Activated CD4-positive, CD25-positive, alpha-beta regulatory T cell treated with anti-CD3 and anti-CD28 coated beads, Interleukin-2, amount 50 U/mL, for 16 hours (primary cell): ENCODE measurements around the gene BTG2.

Experiments
- DNase-seq: peaks from one replicate; pipeline ENCODE4 v3.0.0-alpha.2; 2020; ENCODE audit warnings: low read depth, low spot score

BTG2 gene

DNA sequence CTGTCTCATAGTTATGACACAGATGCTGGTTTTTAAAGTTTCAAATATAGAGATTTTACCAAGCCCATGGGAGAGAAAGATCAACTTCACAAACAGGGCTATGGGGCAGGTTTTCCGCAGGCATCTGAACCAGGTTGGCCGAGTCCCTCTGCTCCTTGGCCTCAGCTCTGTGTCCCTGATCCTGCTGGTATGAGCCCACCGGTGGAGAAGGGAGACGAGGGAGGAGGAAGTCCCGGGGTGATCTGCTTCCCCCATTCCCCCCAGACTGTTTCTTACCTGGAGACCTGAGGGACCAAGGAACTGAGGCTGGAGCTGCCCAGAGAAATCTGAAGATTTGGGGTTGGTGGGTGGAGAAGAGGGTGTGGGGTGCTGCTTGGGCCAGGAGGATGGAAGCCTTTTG, 28.9 kb upstream of the BTG2 start:
- no peak for DNase-seq

DNA sequence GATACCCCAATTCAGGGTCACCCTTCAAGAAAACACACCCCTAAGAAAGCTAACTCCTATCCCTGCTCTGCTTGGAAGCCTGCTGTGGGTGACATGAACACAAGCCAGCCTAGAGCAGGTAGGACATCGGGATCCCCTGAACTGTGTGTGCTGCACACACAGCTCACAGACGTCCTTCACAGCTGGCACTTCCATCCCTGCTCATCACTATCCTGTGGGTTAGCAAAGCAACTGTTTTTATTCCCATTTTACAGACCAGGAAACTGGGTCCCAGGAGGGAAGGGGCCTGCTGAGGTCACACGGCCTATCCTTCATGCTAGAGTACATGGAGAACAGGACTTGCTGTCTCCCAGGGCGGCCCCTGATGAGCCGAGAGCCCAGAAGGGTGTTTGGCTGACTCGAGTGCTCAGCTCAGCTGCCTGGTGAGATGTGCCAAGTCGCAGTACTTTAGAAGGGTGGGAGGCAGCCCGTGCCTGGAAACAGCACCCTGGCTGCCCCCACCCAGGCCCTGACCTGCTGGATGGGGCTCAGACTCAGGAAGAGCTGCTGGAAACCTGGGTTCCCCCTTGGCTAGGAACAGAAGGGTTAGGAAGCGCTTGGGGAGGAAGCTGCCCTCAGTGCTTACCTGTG, 28.3 kb upstream of the BTG2 start:
- DNase-seq = no peak

DNA sequence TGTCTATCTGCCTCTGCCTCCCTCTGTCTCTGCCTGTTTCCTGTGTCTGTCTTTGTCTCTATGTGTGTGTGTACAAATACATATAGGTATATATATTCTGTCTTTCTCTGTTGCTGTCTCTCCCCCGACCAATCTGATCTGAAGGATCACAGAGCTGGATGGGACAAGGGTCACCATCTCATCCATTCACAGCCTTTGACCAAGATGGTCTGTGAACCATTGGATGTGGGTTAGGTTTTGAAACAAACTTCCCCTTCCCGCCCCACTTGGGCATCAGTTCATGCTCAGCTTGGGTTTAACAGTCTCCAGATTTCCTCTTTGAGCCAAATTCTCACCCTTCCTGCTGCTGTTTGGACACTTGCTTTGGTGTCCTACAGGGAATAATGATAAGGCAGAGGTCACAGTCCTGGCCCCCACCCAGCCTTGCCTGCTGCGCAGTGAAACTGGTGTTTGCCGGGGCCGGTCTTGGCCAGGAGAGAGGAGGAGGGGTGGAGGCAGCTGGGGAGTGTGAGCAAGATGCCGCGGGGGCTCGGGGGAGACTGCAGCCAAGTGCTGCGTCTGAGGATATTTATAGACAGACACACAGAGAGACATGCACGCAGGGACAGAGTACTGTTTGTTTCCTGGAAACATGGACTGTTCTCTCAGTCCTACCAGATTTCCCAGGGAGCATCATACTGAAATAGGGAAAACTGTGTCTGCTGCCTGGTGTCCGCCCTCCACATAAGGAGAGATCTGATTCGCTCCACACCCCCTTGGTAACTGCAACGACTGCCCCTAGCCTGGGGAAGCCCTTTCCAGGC, 27.0 kb upstream of the BTG2 start:
- DNase-seq = no peak

DNA sequence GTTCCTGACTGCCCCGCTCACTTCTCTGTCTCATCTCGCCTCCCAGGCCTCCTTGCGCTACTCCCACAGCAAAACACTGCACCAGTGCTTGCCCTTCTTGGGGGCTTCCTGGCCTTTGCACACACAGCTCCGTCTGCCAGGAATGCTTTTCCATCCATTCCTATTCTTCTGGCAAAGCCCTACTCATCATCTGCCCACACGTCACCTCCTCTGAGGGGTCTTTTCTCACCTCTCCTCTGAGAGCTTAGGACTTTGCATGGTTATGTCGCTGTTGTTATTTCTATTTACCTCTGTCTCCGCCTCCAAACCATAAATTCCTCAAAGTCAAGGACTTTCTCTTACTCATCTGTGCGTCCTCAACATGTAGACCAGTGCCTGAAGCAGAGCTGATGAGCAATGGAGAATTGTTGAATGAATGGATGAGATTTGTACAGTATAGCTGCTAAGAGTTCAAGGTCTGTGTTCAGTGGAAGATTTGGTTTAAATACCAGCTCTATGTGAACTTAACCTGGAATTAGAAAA, 26.4 kb upstream of the BTG2 start:
- DNase-seq = no peak

DNA sequence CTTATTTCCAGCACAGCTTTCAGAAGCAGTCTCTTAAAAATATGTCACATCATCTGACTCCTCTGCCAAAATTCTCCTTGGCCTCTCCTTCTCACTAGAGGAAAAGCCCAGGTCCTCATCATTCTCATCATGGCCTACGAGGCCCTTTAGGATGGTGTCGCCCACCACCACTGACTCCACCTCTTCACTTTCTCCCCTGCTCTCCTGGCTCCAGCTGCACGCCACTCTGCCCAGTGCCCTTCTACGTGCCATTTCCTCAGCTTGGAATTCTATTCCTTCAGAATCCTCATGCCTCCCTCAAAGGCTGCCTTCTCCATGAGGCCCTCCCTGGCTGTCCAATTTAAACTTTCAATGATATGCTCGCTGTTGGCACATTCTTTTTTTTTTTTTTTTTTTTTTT, 25.3 kb upstream of the BTG2 start:
- DNase-seq = no peak

DNA sequence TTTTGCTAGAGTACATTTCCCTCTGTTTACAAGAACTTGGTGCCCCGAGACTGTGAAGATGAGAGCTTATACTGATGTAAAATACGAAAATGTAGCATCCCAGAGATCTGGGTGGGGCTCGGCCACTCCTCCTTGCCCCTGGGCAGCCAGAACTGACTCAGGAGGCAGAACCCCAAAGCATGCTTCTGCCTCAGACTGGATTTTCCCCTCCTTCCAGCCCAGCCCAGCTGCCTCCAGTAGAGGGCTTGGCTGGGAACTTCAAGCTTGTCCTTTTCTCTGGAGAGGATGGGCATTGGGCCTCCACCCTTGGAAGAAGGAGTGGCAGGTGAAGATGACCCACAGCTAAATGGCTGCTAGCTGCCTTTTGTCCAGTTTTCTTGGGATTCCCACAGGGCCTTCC, 24.3 kb upstream of the BTG2 start:
- no peak for DNase-seq

DNA sequence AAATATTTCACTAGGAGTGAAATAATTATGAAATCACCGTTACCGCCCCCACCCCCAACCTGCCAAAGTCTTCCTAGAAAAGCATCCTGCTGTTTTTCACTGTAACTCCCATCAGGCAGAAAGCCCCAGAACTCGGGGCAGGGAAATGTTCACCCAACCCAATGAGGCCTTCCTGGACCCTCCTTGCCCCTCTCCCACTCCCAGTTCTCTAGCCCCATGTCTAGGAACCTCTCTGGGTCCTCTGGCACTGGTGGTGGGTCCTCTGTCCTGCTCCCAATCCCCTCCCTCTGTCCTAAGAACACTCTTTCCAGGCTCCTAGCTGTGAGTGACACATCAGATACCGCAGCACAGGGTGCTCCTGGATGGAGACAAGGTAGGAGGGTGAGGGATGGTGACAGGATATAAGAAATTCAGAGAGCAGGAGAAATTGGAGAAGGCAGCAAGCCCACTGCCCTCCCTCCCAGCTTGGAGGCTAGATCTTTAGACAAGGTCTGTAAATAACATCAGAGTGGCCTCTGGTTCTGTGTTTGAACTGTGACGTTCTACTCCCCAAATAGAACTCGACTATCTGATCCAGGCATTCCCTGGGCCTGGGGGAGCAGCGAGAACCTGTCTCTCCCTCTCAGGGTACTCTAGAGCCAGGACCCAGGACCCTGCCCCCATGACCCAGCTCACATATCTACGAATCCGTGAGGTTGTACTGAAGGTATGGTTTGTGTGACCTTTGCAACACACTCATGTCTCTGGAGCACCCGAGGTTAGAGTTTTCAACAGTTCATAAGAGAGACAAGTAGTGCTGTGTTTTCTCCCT, 23.3 kb upstream of the BTG2 start:
- DNase-seq = no peak

DNA sequence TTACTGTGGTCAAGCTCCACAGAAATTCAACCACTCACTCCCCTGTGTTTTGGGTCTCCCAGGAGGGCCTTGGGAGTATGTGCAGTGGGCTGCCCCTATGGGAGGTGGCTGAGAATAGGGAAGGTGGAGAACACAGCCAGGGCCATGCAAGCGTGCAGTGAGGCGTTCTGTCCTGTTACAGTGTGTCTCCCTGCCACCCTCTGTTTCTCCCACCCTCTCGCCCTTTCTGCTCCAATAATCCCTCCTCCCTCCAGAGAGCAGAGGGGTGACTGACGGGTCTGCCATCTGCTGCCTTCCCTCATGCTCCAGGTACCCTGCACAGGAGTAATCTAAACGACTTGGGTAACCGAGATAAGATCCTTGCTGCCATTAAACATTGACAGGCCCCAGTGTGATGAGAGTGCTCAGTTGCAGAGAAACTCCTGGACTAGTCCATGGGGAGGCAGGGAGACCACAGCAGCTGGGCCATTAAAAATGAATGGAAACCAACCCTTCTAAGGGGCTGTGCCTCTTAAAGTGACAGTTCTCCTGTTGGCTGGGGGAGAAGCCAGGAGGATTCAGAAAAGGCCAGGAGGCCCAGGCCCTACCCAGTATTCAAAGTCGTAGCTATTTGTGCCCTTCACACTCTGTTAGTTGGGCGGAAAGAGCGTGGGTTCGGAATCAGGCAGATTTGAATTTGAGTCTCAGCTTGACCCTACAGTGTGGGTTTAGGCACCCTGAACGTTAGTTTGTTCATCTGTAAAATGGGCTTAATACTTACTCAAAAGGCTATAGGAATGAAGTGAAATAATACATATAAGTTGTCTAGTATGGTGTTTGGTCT, 22.4 kb upstream of the BTG2 start:
- no peak for DNase-seq

DNA sequence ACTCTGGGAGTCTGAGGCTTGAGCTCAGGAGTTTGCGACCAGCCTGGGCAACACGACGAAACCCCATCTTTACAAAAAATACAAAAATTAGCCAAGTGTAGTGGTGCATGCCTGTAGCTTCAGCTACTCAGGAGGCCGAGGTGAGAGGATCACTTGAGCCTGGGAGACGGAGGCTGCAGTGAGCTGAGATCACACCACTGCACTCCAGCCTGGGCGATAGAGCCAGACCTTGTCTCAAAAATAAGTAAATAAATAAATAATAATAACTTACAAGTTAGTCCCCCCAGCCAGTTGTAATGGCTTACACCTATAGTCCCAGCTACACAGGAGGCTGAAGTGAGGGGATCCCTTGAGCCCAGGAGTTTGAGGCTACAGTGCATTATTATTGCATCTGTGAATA, 21.7 kb upstream of the BTG2 start:
- no peak for DNase-seq

DNA sequence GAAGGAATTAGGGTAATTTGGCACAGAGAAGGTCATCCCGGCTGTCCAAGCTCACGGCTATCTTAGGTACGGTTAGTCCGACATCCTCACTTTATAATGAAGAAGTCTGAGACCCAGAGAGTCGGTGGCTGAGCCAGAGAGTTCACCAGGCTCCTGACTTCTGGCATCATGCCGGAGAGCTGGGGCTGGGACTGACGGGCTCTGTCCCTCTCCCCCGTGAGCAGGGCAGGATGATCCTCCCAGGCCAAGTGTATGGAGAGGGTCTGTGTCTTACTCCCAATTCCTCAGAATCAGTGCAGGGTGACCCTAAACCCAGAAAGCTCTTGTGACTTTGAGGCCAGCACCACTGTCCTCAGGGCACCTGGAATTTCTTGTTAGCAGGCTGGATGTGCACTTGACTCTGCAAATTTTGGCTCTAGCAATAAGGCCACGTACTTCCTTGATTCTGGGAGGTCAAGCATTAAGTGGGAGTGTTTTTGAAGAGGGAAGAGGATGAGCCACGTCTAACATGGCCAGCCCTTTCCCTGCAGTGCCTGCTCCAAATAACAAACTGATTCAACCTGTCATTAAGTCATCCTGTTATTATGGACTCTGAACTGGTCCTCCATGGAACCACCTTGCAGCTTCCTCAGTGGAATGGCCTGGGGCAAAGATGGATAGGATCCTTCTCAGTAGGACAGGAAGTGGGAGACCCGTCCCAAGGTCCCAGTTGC, 20.8 kb upstream of the BTG2 start:
- DNase-seq = no peak

DNA sequence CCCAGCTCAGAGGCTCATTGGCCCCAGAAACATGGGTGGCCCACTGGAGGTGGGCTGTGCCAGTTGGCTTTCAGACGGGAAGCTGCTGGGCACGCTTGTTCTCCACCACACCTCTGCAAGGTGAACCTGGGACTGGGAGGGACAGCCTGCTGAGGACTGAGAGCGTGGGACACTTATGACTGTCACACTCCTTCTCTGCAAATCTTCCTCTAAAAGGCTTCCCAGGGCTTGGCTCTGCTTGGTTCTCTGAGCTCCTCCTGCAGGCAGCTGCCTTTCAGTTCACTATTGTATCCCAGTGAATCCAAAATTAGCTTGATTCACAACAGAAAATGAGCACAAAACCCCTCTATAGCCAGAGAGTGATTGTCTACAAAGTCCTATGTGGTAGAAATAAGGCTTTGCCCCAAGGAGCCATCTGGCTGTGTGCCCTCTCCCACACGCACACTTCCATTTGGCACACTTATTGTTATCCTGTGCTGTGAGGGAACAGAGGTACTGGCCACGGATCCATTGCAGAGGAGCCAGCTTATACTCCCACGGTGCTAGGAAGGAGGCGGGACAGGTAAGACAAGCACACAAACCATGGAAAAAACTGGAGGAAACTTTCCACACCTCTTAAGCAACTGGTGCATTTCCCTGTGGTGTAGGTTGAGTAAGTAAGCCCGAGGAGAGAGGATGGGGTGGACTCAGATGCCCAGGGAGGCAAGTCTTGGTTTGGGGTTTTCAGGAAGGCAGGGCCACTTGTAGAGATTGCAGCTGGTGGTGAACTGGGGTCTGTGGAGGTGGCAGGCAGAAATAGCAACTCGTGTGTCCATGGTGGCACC, 18.9 kb upstream of the BTG2 start:
- no peak for DNase-seq

DNA sequence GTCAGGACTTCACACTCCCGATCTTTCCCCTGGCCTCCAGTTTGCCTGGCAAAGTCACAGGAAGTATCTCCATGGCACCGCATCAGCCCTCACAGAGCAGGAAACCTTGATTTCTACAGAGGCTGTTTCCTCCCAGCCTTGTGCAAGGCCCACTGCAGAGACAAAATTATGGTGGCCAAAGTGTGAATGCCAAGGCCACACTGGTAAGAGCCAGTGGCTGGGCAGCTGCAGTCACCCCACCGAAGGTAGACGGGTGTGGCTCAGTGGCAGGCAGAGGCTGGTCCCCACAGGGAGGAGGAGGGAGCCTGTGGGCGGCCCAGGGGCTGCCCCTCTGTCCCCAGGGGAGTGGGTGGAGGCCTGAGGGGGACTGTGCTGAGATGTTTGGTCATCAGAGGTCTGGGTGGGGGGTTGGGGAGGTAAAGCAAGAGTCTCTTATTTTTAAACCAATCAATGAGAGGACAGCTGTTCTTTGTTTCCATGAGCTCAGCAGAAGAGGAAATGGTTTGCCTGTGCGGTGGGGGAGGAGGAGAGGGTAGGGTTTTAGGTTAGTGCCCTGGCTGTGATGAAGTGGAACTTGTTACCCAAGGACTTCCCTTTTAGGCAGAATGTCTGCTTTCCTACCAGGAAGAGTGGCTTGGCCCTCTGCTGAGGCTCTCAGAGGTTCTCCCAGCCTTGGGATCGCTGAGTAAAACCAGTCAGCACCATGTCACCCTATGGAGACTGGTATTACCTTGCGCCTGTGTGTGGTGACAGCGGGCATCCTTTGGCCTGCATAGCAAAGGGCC, 18.0 kb upstream of the BTG2 start:
- DNase-seq = peak; percentile 65

DNA sequence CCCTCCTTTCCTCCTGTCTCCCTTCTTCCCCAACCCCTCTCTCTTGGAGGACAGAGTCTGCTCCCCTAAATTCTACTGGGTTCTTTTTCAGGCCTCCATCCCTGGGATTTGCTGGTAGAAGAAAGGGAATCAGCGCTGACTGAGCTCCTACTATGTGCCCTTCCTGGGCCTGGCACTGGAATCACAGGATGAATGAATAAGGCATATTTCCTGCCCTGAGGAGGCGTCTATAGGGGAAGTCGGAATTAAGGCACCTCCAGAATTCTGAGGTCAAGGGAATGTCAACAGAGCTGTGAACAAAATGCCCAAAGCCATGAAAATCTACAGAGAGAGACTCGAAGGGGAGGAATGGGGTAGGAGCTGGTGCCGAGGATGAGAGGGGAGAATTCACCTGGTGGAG, 17.4 kb upstream of the BTG2 start:
- no peak for DNase-seq

DNA sequence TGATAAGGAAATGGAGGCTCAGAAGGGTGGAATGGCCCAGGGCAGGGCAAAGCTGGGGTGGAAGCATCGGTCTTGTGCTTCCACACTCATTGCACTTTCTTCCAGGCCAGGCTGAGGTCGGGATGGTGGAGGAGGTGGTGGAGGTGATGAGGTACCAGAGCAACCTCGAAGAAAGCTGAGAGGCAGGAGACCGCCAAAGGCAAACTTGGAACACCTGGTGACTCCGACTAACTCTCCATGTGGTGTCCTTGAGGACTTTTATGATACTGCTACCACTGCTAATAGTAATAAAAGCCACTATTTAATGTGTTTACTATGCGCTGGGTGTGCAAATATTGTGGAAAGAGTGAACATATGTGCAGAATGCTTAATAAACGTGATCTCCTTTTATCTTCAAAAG, 16.9 kb upstream of the BTG2 start:
- no peak for DNase-seq

DNA sequence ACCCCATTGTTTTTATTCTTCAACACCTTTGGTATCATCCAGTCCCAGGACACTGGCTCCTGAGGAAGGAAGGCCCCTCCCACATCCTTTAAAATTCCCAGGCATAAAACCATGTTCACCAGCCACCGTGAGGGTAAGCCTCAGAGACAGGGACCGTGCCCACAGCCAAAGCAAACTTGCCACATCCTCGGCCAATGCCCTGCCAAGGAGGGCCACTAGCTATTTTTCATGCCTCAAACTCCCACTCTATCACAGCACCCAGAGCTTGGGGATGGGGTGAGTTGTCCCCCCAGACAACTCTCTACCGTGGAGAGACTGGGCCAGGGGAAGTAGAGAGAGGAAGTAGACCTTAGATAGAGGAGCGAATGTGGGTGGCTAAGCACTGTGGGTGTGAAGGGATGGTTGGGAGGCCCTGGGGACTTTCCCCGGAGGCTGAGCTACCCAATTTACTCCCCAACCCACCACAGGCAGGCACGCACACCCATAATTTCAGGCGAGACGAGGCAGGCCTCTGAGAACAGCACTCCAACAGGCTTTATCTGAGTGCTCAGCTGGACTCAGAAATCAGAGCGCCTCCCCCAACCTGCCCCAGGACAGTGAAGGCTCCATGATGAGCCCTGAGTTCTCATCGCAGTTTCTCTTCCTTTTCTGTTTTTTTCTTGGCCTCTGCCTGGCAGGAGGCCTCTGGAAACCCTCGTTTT, 15.9 kb upstream of the BTG2 start:
- DNase-seq = peak; percentile 84

DNA sequence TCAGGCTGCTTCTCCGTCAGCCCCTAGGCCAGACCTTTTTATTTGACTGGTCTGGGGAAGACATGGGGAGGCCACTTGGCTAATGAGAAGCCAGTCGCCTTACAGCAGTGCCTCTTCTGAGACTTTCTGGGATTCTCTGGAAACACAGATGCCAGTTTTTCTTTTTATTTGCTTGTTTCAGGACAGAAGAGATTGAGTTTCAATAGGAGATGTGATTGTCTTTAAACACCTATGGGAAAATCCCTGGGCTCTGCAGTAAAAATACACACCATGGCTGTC, 15.4 kb upstream of the BTG2 start:
- no peak for DNase-seq

DNA sequence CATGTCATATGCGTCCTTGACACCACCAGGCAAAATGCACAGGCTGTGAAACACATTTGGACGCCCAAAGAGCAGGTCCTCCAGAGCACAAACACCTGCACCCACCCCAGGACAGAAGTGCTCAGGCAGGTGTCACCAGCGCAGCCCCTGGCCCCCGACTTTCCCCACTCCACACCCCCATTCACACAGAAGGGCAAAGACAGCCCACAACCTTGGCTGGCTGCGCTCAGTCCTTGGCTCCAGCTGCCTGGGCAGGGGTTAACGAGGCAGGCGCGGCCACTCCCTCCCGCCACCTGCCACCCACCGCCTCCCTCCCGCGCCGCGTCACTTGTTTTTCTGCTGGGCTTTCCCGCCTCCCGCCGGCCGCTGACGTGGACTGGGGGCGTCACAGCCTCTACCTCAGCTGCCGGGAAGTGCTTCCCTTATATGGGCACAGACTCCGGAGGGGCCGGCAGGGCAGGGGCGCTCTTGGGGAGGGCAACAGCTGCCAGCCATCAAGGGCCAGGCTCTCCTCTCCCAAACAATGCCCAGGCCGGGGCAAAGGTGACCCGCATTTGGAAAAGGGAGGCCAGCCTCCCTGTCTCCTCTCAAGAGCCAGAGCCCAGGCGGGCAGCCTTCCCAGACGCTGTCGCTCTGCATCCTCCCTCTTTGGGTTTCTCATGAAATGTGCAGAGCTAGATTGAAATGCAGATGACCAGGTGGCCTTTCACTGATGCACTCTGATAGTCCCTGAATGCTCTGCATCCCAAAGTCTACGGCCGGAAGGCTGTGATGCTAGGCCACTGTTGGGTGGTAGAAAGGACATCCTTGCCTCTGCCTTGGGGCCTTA, 14.8 kb upstream of the BTG2 start:
- DNase-seq = peak; percentile 93
